Parathyroid adenoma (tissue), 2 donors: Measurements from ENCODE around the gene FGD3.

Source experiments
- H2AFZ ChIP-seq: fragments of 300-600 bp; sonication (generic); one replicate; pipeline ENCODE4 v1.7.0; 2017; ENCODE audit warnings: antibody characterized with exemption, mild to moderate bottlenecking
- H3K27ac ChIP-seq: fragments of 300-600 bp; sonication (generic); one replicate; pipeline ENCODE4 v1.7.0; 2017
- H3K27me3 ChIP-seq: fragments of 300-600 bp; sonication (generic); one replicate; pipeline ENCODE4 v1.7.0; 2017; ENCODE audit warnings: low read length; ENCODE audit not compliant: control insufficient read depth, insufficient read depth
- H3K36me3 ChIP-seq: fragments of 300-600 bp; sonication (generic); one replicate; pipeline ENCODE4 v1.7.0; 2017; ENCODE audit warnings: low read length; ENCODE audit not compliant: control insufficient read depth, insufficient read depth
- H3K4me1 ChIP-seq: fragments of 300-600 bp; sonication (generic); one replicate; pipeline ENCODE4 v1.7.0; 2017; ENCODE audit warnings: control low read depth
- H3K4me2 ChIP-seq: fragments of 300-600 bp; sonication (generic); one replicate; pipeline ENCODE4 v1.7.0; 2017; ENCODE audit warnings: low read length
- H3K4me3 ChIP-seq: fragments of 300-600 bp; sonication (generic); one replicate; pipeline ENCODE4 v1.7.0; 2017; ENCODE audit warnings: low read depth, low read length
- H3K79me2 ChIP-seq: fragments of 300-600 bp; sonication (generic); one replicate; pipeline ENCODE4 v1.7.0; 2017; ENCODE audit warnings: control low read depth
- H3K9ac ChIP-seq: fragments of 300-600 bp; sonication (generic); one replicate; pipeline ENCODE4 v1.7.0; 2017; ENCODE audit warnings: mild to moderate bottlenecking
- H3K9me3 ChIP-seq: fragments of 300-600 bp; sonication (generic); one replicate; pipeline ENCODE4 v1.7.0; 2017; ENCODE audit warnings: low read length; ENCODE audit not compliant: control insufficient read depth
- CTCF ChIP-seq: fragments of 300-600 bp; sonication (generic); IDR thresholded peaks from one replicate; pipeline ENCODE4 v1.7.0; 2017; ENCODE audit warnings: antibody characterized with exemption, mild to moderate bottlenecking
- donor health status: primary hyperparathyroidism.

FGD3 gene

GRCh38 chr9:93020151-93020550 lies 72.8 kb downstream of the FGD3 start:
- no peaks in the 10 kb centered on the region for H3K9me3 ChIP-seq
- no peak overlapping the region for H3K9ac ChIP-seq
- no peak overlapping the region for H3K4me2 ChIP-seq
- no peaks in the 10 kb centered on the region for H3K4me1 ChIP-seq
- no peak overlapping the region for H3K27ac ChIP-seq
- no peaks in the 10 kb centered on the region for H3K27me3 ChIP-seq
- no peaks in the 10 kb centered on the region for H3K79me2 ChIP-seq
- no peaks in the 10 kb centered on the region for H3K36me3 ChIP-seq
- no peak overlapping the region for H3K4me3 ChIP-seq
- no peak for TF ChIP-seq CTCF
- H2AFZ ChIP-seq = no peak overlapping the region

GRCh38 chr9:93020771-93021670 lies 73.7 kb downstream of the FGD3 start:
- H3K27me3 ChIP-seq = no peaks in the 10 kb centered on the region

GRCh38 chr9:93022066-93022465 lies 74.7 kb downstream of the FGD3 start:
- no peak overlapping the region for H2AFZ ChIP-seq
- H3K27me3 ChIP-seq = no peaks in the 10 kb centered on the region
- no peaks in the 10 kb centered on the region for H3K36me3 ChIP-seq
- H3K9me3 ChIP-seq = no peaks in the 10 kb centered on the region
- no peak for TF ChIP-seq CTCF
- H3K4me1 ChIP-seq = no peaks in the 10 kb centered on the region
- H3K9ac ChIP-seq = no peak overlapping the region
- H3K79me2 ChIP-seq = no peaks in the 10 kb centered on the region
- no peak overlapping the region for H3K27ac ChIP-seq
- no peak overlapping the region for H3K4me2 ChIP-seq
- H3K4me3 ChIP-seq = no peak overlapping the region

More at GRCh38 chr9:93020771-93021670, 73.7 kb downstream of the FGD3 start:
- H3K27ac ChIP-seq = no peak overlapping the region
- H3K79me2 ChIP-seq = no peaks in the 10 kb centered on the region
- H3K4me2 ChIP-seq = no peak overlapping the region
- no peak for TF ChIP-seq CTCF
- H3K4me3 ChIP-seq = no peak overlapping the region
- H3K36me3 ChIP-seq = no peaks in the 10 kb centered on the region
- no peaks in the 10 kb centered on the region for H3K4me1 ChIP-seq
- no peaks in the 10 kb centered on the region for H3K9me3 ChIP-seq
- no peak overlapping the region for H2AFZ ChIP-seq
- no peak overlapping the region for H3K9ac ChIP-seq

- no peaks in the 10 kb centered on the region for H3K4me1 ChIP-seq
- no peak for TF ChIP-seq CTCF
- H3K36me3 ChIP-seq = no peaks in the 10 kb centered on the region
- no peak overlapping the region for H3K27ac ChIP-seq
- H3K4me2 ChIP-seq = no peak overlapping the region
- H3K9me3 ChIP-seq = no peaks in the 10 kb centered on the region
- no peaks in the 10 kb centered on the region for H3K27me3 ChIP-seq
- H3K4me3 ChIP-seq = no peak overlapping the region
- H3K9ac ChIP-seq = no peak overlapping the region
- H3K79me2 ChIP-seq = no peaks in the 10 kb centered on the region
- H2AFZ ChIP-seq = no peak overlapping the region
Observed at GRCh38 chr9:93022721-93023520, 75.6 kb downstream of the FGD3 start.
